Lung microvascular endothelial cell (primary cell): ENCODE results near the gene FITM1. TPM values are rescaled to one million over a fixed set of nuclear protein-coding genes. Genes with fewer than 3 reads are reported as not detected.

Experiments used
- DNase-seq, 2 donors: peaks; one replicate each; pipeline versions ENCODE4 v3.0.0 to v3.0.0-alpha.2; 2010; ENCODE audit warnings: low read depth in 2 of 2
- total RNA-seq: library from RNA; depleted of rRNA; stranded (reverse); fragments of >200 nt; gene quantifications from 2 replicates; pipeline ENCODE4 v1.2.1, GENCODE V29; 2014

FITM1 gene
- total RNA-seq, 1 donor from 2014 or later, result 0.20 TPM

DNA sequence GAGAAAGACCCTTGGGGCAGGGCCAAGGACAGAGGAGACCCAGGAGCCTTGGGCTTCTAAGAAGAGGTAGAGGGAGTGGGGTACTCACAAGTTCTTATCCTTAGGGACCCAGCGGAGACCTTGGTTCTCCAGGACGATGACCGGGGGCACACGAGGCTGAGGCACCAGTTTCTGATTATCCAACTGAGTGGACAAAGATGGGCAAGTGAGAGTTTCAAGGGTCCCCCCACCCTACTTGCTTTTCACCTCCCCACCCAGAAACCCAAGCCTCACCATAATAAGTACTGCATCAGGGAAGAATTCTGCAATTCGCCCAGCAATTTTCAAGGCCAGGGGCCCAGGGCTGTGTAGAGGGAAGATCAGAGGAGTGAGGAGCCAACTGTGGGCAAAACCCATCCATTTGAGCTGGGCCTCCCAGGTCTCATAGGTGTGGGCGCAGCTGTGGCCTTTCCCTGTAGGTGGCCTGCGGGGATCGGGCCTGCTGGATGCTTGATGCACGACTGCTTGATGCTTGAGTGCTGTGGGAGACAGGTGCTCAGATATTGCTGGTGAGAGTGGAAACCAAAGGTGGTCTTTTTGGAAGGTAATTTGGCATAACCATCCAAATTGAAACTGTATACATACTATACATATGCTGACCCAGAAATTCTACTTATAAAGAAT lies 8.9 kb downstream of the FITM1 start:
- DNase-seq, result no peak

DNA sequence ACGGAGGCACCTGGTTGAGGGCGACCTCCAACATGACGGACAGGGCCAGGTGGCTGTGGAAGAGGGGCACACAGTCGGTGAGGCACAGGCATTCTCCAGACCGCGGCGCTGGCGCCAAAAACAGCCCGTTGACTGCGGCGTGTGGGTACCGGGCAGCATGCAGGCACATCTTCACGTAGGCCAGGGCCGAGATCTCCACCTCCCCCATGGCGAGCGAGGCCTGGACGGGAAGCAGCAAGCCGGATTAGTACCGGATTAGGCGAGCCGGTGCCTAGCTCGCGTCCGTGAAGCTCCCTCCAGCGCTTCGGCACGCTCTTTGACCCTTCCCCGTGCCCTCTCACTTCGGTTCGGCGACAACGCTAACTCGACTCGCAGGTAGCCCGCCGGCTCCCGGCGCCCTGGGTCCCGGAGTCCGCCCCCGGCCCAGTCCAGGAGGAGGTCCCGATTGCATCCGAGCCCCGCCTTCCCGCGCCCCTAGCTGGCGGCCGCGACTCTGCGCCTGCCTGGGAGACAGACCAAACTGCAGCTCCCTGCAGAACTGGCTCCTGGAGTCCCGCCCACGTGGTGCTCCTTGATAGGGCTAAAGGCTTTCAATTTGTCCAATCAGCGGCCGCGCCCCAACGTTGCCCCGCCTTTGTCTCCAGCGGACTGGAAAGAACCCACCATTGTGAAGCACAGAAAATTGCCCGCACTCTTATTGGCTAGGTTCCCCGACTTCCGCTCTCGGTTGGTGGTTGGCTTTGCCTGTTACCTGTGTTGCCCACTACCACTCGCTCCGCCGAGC lies 10.8 kb downstream of the FITM1 start, which contains the start of gene EMC9:
TSS of gene EMC9 (minus strand) at position 495 of the 784 bp plus-strand sequence. CDS start at position 208, 287 bp downstream.
- DNase-seq, result peak; percentile 99

DNA sequence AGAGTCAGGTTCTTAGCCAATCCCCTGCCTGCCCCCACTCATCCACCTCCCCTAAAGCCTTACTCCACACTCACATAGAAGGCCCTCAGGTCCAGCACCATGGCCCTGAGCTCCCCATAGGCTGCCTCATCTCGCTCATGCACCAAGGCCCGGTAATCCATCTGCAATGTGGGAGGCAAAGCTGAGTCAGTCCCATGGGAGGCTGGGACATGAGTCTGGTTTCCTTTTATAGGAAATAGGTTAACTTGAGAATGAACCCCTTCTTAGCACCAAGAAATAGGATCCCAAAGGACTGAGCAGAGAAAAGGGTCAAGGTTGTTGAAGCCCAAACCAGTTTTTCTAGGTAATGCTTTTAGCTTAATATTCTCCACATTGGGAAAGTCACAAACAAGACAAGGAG lies 13.1 kb downstream of the FITM1 start:
- no peak for DNase-seq

DNA sequence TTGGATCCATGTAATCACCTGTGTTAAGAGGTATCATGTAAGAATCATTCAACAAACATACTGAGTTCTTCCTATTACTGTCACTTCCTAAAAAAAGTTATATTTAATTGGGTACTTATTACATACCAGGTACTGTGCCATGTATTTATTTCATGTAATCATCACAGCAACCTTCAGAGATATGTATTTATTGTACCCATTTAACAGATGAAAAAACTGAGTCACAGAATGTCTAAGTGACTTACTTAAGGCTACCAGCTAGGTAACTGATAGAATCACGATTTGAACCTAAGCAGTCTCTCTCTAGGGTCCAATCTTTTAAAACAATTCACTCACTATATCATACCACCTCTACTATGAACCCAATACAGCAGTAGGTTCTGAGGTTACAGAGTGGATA lies 14.0 kb downstream of the FITM1 start:
- DNase-seq, result no peak

DNA sequence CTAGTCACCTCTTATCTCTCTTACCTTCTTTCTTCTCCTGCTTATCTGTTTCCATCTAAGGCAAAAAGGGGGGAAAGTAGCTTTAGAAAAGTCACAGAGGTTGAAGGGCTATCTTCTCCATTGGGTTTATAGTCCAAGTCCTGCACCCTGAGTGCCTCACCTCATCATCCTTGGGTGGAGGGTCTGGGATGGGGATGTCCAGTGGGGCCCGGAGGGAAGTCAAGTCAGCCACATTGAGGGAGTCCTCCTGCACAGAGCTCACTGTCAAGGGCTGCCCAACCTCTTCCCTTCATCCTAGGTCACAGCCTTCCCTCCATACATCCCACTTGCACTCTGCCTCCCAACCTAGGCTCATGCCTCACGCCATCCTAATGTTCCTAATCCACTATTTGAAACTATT lies 14.8 kb downstream of the FITM1 start:
- no peak for DNase-seq

GRCh38 chr14:24145690-24146452 lies 15.4 kb downstream of the FITM1 start:
- peak in 1 of 2 donors; percentile 8 for DNase-seq

DNA sequence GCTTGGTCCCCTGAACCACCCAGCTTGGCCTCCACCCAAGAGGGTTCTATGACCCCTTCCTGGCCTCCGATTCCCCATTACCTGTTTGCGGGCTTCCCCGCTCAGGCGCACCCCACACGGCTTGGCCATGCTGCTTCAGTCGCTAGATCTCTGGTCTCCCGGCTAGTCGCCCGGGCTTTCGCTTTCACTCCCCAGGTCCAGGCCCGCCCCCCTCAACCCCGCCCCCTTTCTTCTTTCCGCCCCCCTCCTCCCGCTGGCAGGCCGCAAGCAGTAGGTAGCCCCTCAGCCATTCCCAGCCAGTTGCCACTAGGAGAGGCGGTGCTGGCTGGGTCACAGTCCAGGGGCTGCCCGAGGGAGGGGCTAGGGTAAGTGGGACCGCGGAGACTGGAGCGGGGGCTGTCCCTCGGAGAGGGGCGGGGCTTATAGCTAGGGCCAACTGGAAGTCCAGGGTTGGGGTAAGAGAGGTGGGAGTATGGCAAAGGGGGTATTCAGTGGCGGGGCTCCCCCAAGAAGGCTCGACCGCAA lies 16.1 kb downstream of the FITM1 start, which contains the start of gene PSME2:
TSS of gene PSME2 (minus strand) at position 158 of the 525 bp plus-strand sequence. CDS start at position 129, 29 bp downstream.
- peak; percentile 98 for DNase-seq

DNA sequence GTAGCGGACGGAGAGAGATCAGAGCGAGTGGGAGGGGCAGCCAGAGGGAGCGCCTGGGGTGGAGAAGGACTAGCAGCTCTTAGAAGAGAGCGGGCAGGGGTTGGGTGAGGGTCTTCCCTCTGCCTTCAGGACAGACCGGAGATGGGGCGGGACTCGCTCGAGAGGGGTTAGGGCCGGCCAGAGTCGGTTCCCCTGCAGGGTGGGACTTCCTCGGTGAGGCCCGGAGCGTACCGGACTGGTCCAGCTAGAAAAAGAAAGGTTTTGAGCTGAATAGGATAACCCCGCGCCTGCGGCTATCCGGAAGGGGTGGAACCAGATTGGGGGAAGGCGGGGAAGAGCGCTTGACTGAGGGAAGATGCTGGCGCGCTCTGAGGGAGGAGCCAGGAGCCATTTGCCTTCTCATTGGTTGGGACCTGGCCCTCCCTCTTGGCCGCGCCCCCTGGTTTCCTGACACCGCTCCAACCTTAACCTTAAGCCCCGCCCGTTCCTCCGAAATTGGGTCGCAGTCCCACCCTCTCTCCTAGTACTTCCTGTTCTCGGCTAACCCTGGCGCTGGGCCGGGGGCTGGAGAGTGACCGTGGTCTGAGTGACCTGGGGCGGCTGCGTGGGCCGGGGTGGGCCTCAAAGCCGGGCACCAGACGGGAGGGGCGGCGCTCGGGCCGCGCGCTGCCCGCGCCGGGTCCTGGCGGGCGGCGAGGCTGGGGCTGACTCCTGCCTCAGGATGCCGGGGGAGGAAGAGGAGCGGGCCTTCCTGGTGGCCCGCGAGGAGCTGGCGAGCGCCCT lies 16.7 kb downstream of the FITM1 start, which contains the start of gene RNF31:
TSS of gene RNF31 (plus strand) at position 521 of the 783 bp plus-strand sequence. CDS start at position 722, 201 bp downstream.
- DNase-seq, result peak; percentile 97 to 98

DNA sequence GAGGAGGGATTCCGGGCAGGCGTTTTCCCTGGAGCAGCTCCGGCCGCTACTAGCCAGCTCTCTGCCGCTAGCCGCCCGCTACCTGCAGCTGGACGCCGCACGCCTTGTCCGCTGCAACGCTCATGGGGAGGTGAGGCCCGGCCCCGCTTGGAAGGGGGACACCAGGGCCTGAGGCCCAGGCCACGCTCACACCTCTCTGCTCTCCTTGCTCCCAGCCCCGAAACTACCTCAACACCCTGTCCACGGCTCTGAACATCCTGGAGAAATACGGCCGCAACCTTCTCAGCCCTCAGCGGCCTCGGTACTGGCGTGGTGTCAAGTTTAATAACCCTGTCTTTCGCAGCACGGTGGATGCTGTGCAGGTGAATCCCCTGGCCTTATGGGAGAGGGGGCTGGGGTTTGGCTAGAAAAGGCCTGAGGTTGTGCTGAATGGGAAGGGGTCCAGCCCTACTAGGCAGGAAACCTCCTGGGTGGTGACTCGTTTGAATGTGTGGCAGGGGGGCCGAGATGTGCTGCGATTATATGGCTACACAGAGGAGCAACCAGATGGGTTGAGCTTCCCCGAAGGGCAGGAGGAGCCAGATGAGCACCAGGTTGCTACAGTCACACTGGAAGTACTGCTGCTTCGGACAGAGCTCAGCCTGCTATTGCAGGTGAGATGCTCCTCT lies 17.4 kb downstream of the FITM1 start:
- DNase-seq, result no peak

GRCh38 chr14:24149302-24149969 lies 19.0 kb downstream of the FITM1 start:
- DNase-seq, result no peak

- no peak for DNase-seq
These were observed 19.6 kb downstream of the FITM1 start for GRCh38 chr14:24150061-24150460.

DNA sequence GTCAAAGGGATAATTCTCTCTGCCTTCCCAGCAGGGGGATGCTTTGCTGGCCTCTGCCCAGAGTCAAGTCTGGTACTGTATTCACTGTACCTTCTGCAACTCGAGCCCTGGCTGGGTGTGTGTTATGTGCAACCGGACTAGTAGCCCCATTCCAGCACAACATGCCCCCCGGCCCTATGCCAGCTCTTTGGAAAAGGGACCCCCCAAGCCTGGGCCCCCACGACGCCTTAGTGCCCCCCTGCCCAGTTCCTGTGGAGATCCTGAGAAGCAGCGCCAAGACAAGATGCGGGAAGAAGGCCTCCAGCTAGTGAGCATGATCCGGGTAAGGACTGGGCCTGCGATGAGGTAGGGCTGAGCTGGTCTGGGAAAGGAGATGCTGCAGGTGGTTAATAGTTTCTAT lies 20.1 kb downstream of the FITM1 start:
- DNase-seq, result no peak

DNA sequence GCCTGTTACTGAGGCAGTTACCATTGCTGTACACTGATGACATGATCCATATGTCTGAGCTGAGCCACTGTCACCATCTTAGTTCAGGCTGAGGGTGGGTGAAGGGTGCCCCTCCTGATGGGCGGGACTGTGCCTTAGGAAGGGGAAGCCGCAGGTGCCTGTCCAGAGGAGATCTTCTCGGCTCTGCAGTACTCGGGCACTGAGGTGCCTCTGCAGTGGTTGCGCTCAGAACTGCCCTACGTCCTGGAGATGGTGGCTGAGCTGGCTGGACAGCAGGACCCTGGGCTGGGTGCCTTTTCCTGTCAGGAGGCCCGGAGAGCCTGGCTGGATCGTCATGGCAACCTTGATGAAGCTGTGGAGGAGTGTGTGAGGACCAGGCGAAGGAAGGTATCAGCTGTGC lies 20.5 kb downstream of the FITM1 start:
- no peak for DNase-seq

DNA sequence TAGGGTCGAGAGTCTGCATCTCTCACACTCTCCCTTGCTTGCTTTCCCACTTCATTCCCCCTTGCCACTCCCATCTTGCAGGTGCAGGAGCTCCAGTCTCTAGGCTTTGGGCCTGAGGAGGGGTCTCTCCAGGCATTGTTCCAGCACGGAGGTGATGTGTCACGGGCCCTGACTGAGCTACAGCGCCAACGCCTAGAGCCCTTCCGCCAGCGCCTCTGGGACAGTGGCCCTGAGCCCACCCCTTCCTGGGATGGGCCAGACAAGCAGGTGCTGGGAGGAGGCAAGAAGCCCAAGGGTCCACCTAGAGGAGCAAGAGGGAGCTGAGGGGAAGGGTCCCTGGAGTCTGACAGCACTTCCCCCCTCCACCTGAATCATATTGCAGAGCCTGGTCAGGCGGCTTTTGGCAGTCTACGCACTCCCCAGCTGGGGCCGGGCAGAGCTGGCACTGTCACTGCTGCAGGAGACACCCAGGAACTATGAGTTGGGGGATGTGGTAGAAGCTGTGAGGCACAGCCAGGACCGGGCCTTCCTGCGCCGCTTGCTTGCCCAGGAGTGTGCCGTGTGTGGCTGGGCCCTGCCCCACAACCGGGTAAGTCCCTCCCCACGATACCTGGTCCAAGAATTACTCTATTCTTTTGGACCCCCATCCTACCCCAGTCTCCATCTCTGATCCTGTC lies 21.1 kb downstream of the FITM1 start:
- no peak for DNase-seq

DNA sequence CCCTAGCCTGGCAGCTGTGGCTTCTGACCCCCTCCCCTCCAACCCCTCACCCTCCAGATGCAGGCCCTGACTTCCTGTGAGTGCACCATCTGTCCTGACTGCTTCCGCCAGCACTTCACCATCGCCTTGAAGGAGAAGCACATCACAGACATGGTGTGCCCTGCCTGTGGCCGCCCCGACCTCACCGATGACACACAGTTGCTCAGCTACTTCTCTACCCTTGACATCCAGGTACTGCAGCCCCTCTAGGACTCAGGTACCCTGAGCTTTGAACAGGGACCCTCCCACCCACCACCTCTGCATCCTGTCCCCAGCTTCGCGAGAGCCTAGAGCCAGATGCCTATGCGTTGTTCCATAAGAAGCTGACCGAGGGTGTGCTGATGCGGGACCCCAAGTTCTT lies 24.6 kb downstream of the FITM1 start:
- DNase-seq, result no peak

GRCh38 chr14:24156840-24157239 lies 26.4 kb downstream of the FITM1 start:
- DNase-seq, result no peak

DNA sequence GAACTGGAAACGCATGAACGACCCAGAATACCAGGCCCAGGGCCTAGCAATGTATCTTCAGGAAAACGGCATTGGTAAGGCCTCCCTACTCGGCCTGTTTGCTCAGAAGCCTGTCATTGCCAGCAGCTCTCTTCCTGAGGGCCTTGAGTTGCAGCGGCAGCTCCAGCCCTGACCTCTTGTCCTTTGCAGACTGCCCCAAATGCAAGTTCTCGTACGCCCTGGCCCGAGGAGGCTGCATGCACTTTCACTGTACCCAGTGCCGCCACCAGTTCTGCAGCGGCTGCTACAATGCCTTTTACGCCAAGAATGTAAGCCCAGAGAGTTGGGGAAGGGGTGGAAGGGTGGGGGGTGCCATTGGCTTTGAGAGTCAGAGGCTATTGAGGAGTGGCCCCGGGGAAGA lies 26.9 kb downstream of the FITM1 start:
- no peak for DNase-seq

GRCh38 chr14:24159777-24160498 lies 29.5 kb downstream of the FITM1 start:
- no peak for DNase-seq

DNA sequence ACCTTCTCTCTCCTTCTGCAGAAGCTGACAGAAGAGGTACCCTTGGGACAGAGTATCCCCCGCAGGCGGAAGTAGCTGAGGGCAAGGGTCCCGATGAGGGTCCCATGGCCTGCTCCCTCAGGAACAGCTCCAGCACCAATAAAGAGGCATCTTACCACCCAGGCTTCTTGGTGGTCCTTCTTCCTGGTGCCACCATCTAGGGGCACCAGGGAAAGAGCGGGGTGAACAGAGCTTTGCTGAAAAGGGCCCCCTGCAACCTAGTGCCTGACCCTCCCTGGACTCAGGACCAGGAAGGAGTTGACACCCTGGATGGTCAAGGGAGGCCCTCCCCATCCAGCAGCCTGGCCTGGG lies 30.0 kb downstream of the FITM1 start:
- no peak for DNase-seq
